ENCODE measurements around the gene ZCCHC18.
"Not testable (repeated sequence)": the region's sequence is repeated elsewhere in the genome, so short reads cannot be mapped to it uniquely, and the experiment has no call there.

Gene ZCCHC18

GRCh38 chrX:104112326-104112951, at the start of gene ZCCHC18:
ZCCHC18 (plus strand) TSS chrX:104112523; CDS start chrX:104114112, 1,589 bp downstream.
- DNase-seq (ENCODE audit: low read depth): peak; percentile 11
- in situ Hi-C loops (cut with HindIII; ENCODE audit: low sequenced_read_pairs): no loop called here
- peak within 1 kb of the TSS; percentile 55 for H3K4me3 ChIP-seq (ENCODE audit: low read depth, low read length)
- TF ChIP-seq, protein P1, sequence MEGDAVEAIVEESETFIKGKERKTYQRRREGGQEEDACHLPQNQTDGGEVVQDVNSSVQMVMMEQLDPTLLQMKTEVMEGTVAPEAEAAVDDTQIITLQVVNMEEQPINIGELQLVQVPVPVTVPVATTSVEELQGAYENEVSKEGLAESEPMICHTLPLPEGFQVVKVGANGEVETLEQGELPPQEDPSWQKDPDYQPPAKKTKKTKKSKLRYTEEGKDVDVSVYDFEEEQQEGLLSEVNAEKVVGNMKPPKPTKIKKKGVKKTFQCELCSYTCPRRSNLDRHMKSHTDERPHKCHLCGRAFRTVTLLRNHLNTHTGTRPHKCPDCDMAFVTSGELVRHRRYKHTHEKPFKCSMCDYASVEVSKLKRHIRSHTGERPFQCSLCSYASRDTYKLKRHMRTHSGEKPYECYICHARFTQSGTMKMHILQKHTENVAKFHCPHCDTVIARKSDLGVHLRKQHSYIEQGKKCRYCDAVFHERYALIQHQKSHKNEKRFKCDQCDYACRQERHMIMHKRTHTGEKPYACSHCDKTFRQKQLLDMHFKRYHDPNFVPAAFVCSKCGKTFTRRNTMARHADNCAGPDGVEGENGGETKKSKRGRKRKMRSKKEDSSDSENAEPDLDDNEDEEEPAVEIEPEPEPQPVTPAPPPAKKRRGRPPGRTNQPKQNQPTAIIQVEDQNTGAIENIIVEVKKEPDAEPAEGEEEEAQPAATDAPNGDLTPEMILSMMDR (IDR thresholded peaks at IDR 0.05; ENCODE audit: low read depth, low read length, missing control alignments): no peak

DNA sequence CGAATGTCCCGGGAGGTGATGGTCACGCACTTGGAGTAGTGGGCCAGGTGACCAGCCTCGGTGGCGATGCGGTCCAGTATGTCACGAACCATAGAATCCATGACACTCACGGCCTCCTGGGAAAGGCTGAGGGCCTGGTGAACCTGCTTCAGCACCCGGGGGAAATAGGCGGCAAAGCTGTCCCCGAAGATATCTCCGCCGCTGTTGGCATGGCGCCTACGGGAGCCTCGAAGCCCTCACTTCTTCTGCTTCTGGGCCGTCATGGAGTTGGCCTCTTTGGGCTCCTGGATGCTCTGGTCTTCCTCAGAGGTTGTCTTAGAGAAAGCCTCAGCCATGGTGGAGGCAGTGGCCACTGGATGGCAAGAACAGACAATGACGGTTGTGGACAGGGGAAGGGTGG, 49.7 kb upstream of the ZCCHC18 start:
- in situ Hi-C loops (cut with HindIII; ENCODE audit: low sequenced_read_pairs); H3K4me3 ChIP-seq (ENCODE audit: low read depth, low read length); DNase-seq (ENCODE audit: low read depth): not testable (repeated sequence)

GRCh38 chrX:104075778-104076445, 36.4 kb upstream of the ZCCHC18 start, which contains the start of gene TMSB15C:
TMSB15C (minus strand) TSS chrX:104076236.
- DNase-seq (ENCODE audit: low read depth); in situ Hi-C loops (cut with HindIII; ENCODE audit: low sequenced_read_pairs); H3K4me3 ChIP-seq (ENCODE audit: low read depth, low read length): not testable (repeated sequence)

DNA sequence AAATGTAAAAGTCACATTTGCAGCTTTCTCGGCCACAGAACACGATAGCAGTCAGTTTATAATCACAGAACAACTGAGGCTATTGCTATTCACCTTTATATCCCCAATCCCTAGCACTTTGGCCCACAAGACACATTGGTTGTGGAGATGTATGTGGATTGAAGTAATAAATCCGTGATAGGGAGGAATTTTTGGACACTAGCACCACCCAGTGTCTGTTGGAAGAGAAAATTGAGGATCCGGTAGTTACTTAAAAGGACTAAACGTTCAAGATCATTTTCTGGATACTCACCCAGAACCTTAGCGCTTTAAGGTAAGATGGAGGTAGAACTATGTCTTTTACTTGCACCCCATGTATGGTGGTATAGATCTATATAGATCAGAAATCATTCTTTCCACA, 34.5 kb upstream of the ZCCHC18 start:
- DNase-seq (ENCODE audit: low read depth); H3K4me3 ChIP-seq (ENCODE audit: low read depth, low read length); in situ Hi-C loops (cut with HindIII; ENCODE audit: low sequenced_read_pairs): not testable (repeated sequence)

DNA sequence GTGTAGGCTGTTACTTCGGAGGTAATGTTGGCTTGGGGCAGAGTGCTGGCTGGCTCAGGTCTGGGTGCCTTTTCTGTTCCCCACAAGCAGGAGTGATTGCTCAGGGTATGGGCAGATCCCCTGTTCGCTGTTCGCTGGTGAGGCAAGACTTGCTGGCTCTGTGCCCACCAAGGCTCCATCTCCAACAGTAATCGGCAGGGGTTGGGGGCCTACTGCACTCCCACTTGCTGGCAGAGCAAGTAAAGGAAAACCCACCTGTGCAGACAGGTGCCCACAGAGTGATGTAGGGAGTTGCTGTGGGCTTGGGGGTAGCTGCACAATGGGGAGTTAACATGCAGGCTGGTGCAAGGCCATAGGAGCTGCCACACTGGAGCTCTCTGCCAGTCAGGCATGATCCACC, 28.3 kb upstream of the ZCCHC18 start:
- in situ Hi-C loops (cut with HindIII; ENCODE audit: low sequenced_read_pairs): no loop called here
- TF ChIP-seq, protein P1 (IDR thresholded peaks at IDR 0.05; ENCODE audit: low read depth, low read length, missing control alignments): no peak
- no peak for DNase-seq (ENCODE audit: low read depth)
- no peak overlapping the region for H3K4me3 ChIP-seq (ENCODE audit: low read depth, low read length)

DNA sequence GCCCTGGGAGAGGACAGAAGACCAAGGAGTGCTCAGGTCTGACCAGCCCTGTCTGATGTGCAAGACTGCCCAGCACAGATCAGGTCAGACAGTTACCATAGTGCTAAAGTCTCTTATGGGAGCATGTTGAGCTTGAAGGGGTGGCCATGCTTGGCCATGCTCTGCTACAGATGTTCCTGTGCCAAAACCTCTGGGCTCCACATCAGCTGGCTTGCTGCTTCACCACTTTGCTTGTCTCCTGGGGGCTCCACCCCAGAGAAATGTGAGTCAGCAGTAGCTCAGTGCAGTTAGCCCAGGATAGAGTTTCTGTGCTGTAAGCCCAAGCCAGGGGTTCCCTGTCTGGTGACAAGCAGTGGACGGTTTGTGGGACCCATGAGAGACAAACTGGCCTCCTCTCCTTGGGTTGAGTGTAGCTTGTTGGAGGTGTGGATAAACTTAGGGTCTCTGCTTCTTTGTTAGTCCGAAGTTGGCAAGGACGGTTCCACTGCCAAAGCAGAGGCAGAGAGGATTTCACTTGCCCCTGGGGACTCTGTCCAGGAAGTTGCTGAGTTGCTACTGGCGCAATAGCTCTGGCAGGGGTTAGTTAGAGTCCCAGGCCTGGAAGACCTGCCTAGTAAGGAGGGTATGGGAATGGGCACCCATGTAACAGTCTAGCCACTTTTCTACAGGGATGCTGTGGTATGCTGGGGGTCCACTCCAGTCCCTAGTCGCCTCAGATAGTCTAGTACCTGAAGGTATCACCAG, 27.6 kb upstream of the ZCCHC18 start:
- TF ChIP-seq, protein P1 (IDR thresholded peaks at IDR 0.05; ENCODE audit: low read depth, low read length, missing control alignments): no peak
- no peak overlapping the region for H3K4me3 ChIP-seq (ENCODE audit: low read depth, low read length)
- DNase-seq (ENCODE audit: low read depth): no peak
- in situ Hi-C loops (cut with HindIII; ENCODE audit: low sequenced_read_pairs): no loop called here

DNA sequence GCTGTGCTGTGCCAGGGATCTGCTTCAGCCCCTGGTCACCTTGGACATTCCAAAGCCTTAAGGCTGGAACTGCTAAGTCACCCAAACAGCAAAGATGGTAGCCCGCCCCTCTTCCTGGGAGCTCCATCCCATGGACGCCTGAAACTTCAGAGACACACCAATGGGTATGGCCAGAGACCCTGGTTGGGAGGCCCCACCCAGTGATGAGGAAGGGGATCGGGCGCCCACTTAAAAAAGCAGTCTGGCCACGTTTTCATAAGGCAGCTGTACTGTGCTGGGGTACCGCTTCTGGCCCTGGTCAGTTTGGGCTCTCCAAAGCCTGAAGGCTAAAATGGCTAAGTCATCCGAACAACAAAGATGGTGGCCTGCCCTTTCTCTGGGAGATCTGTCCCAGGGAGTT, 26.8 kb upstream of the ZCCHC18 start:
- in situ Hi-C loops (cut with HindIII; ENCODE audit: low sequenced_read_pairs): no loop called here
- H3K4me3 ChIP-seq (ENCODE audit: low read depth, low read length): no peak overlapping the region
- DNase-seq (ENCODE audit: low read depth): no peak
- TF ChIP-seq, protein P1 (IDR thresholded peaks at IDR 0.05; ENCODE audit: low read depth, low read length, missing control alignments): no peak

- no peak for DNase-seq (ENCODE audit: low read depth)
- H3K4me3 ChIP-seq (ENCODE audit: low read depth, low read length): no peak overlapping the region
- TF ChIP-seq, protein P1 (IDR thresholded peaks at IDR 0.05; ENCODE audit: low read depth, low read length, missing control alignments): no peak
- in situ Hi-C loops (cut with HindIII; ENCODE audit: low sequenced_read_pairs): no loop called here
Measured at GRCh38 chrX:104085919-104086318, 26.4 kb upstream of the ZCCHC18 start.

Measured in astrocyte of the cerebellum (primary cell).